D341Med (cell line): ENCODE results near the gene TNFRSF19.
"Not testable (repeated sequence)": the region's sequence is repeated elsewhere in the genome, so short reads cannot be mapped to it uniquely, and the experiment has no call there.

ENCODE experiments used
- DNase-seq: peaks from one replicate; pipeline ENCODE4 v3.0.0; 2012; ENCODE audit warnings: low spot score

The TNFRSF19 gene

DNA sequence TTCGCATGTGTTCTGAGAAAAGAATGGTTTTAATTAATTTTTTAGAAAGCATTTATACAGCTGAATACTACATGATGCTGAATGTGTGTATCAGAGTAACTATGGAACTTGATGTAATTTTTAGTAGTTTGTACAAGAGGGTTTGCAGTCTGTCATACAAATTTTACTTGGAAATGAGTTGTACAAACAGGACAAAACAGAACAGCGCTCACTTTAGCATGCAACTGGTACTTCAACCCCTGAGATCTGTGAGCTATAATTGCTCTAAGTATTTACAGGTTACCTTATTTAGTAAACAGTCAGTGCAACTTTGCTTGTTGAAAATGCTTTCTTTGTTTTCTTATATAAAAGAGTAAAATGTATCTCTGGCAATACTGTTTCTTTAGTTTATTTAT, 706 bp downstream of the TNFRSF19 start:
- DNase-seq: no peak

DNA sequence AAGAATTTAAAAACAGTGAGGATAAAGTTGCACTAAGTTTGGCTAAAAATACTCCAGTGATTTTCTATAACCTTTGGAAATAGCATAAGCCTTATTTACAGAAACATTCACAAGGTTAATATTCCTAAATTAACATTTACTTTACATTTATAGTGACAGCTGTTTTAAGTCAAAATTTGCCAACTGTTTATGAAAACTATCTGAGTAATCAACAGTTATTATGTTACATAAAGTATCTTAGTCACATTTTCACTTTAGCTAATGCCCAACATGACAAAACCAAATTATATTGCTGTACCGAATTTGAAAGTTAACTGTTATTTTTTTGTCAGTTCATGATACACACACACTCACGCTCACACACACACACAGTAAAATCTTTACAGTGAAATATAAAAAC, 1.2 kb downstream of the TNFRSF19 start:
- DNase-seq: no peak

DNA sequence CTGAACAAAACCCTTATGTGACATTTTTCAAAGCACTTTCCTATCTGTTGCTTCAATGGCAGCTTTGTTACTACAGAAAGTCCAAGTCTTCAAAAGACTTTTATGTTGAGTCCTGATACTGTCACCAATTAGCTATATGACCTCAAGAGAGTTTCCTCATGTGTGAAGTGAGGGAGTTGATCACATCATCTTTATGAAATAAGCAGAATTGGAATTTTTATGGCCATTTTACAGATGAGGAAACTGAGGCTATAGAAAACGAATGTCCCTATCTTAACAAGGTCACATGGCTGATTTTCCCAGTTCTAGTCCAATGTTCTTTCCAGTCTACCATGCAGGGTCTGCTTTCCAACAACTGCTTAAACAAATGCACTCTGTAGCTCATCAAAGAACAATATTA, 2.6 kb downstream of the TNFRSF19 start:
- DNase-seq: no peak

DNA sequence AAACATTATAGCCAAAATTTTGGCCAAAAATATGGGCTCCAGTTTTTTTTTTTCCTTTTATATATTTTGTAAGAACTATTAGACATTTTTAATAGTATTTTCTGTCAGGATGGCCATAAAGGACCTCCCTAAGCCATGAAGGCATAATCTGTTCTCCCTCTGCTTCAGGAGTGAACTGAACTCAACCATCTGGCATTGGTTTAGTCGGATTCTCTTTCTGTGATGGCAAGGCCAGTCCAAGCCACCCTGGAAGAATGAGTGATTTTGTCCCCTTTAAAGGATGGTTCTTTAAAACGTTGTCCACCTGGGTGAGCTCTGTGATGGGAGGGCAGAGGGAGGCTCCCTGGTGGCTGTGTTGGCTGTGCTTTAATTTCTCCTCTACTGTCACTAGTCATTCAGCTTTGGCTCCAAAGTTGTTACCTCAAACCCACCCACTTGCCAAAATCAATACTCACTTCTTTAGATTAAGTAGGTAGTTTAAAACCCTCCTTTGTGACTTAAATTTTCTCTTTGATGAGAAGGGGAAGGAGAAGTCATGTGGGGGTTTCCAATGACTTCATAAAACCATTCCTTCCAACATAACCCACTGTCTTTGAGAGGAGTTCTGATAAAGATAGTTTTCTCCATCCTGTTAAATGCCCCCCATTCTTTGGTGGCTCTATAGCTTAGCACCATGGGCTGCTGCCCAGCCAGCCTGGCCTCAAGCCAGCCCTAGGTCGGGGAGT, 4.4 kb downstream of the TNFRSF19 start:
- no peak for DNase-seq

DNA sequence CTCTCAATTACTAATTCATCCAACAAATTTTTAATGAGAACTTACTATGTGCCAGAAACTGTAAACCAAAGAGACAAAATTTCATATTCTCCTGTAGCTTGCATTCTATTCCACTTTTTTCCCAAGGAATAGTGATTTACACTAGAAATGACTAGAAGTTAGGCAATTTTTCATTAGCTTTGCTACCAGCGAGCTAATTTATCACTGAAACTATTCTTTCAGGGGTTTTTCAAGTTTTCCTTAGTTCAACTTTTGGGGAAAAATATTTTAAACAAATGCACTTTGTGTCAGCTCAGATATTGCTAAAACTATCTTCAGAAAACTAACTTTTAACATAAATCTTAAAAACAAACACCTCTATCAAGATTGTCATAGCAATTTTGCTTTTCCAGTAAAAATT, 5.4 kb downstream of the TNFRSF19 start:
- DNase-seq: no peak

DNA sequence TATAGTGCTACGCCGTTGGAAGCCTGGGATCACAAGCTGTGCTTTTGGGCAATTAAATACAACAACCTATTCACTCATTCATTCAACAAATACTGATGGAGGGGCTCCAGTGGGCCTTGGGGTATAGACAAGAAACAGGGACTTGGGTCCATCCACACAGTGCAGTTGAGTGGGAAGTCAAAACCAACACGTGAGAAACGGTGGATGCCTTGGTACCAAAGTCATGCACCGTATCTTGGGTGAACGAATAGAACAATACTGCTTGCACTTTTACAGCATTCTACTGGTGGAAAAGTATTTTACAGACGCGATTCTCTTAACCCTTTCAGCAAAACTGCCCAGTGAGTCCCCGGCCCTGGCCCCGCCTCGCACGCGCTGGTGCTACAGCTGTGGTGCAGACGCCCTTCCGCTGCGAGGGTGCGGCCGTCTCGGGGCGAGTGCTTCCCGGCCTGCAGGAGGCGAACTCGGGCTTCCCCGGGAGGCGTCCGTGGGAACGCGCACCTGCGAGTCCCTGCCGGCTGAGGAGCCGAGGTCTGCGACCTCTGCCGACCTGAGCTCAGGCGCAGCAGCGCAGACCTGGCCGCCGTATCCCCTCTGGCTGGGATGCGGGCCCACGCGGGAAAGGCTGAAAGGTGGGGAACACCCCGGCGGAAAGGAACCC, 8.3 kb downstream of the TNFRSF19 start:
- peak; percentile 82 for DNase-seq

DNA sequence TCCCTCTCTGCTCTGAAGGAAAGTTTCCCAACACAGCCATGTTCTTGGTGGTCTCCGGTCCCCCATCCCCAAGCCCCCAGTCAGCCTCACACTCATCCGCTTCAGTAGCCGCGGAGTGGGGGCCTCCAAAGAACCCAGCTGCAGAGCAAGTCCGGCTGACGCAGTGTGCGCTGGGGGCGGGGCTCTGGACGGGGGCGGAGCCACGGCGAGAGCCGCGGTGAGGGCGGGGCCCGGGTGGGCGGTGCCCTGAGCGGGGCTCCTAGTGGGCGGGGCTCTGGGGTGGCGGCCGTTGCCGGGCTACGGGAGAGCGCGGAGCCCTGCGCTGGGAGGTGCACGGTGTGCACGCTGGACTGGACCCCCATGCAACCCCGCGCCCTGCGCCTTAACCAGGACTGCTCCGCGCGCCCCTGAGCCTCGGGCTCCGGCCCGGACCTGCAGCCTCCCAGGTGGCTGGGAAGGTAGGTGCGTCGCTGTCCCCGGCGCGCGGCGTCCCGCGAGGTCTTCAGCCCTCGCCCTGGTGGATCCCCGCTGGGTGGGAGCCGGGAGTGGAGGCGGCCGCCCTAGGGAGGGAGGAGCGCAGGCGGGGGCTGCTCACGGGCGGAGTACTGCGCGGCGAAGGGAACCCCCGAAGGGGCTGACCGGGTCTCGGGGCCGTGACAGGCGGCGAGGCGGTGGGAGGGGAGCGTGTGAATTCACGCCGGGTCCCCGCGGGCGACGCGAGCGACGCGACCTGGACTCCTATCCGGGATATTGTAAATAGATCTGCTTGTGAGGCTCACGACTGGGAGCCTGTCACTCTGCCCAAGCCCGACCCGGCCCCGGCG, 9.1 kb downstream of the TNFRSF19 start:
- DNase-seq: peak; percentile 97

DNA sequence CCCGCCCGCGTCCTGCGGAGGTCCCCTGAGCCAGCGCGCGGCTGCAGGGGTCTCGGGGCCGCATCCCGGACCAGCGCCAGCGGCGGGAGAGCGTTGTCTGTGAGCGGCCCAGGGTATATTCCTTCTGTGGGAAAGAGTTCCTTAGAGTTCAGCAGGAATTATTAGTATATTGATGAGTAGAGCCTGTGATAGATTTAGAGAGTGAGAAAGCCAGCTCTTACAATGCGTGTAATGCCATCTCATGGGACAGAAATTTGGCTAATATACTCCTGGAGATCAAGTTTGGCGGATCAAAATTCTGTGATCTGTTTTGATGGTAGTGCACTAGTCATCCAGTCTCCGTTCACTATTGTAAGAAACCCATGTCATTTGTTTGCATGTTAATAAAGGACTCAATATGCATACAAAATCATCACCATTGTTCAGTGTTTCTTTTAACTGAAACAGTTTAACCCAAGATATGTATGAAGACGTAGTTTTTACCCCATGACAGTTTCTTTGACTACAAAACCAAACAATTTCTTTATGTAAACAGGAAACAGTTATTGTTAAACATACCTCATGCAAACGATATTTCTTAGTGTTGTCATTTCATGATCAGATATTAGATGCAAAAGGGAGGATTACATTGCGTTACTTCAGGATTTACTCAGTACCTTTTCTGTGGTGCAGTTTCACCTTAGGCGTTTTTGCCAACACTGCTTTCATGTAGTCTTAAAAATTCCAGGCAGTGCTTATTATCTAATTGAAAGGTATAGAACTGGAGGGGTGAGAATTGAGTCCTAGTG, 9.9 kb downstream of the TNFRSF19 start:
- no peak for DNase-seq

DNA sequence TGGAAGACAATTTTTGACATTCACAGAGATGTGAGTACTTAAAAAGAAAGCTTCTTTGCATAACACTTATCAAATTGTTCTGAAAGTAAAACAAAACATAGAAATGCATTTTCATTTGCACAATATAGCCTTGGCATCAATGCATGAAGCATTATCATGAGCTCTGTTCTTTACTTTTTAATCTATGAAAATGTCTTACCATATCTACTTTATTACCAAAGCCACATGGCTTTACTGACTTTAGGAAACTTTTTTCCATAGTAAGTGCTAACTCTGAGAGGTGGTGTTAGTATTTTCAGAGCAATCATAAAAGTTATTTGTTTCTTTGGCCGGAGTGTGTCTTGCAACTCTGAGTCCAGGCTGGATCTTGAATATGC, 10.5 kb downstream of the TNFRSF19 start:
- no peak for DNase-seq

DNA sequence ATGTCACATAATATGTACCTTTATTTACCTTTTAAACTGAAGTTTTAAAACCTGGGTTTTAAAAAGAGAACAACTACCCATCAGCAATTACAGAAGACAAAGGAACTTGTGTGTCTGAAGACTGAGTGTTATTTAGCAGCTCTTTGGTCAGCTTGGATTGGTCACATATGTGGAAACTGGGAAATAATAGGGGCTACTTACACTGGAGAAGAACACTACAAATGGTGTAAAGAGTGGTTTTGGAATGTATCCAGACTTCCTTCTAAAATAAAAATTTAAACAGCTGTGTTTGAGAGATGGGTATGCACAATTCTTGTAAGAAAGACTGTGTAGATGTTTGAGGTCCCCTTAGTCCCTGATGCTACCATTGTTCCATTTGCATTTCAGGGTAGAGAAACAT, 13.3 kb downstream of the TNFRSF19 start:
- DNase-seq: no peak

DNA sequence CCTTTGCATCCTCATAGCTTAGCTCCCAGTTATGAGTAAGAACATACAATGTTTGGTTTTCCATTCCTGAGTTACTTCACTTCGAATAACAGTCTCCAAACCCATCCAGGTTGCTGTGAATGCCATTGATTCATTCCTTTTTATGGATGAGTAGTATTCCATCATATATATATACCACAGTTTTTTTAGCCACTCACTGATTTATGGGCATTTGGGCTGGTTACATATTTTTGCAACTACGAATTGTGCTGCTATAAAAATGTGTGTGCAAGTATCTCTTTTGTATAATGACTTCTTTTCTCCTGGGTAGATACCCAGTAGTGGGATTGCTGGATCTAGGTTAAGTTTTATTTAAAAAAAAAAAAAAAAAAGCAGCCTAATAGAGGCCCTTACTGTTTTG, 14.1 kb downstream of the TNFRSF19 start:
- no peak for DNase-seq

DNA sequence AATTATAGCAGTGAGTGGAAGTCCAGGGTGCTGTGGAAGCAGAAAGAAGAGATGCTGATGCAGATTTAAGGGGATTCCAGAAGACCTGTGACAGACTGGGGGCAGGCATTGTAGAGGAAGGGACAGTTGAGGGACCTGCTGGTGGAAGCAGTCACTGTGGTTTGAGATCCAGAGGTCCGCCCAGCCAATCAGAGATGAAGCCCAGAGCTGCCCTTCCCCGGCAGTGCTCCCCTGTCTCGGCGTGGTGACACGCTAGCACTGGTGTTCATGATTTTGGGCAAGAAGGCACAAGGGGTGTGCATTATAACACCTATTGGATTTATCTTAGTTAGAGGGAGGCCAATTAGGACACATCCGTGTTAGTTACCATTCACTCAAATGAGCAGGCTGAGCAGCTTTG, 16.1 kb downstream of the TNFRSF19 start:
- DNase-seq: no peak

DNA sequence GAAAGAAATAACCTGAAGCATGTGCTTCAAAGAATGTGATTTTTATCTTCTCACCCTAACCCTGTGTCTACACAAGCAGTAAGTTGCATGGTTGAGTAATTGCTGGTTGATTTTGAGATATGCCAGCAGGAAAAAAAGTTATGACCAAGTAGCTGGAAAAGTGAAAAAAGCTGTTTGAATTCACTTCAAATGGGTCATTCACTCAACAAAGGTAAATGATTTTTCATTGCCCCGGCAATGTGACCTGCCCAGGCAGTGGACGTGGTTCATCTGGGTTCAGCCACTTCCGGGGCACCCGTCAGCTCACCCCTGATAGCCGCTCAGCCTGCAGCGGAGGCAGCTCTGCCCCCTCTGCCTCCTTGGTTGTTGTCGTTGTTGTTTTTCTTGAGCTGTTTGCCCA, 18.5 kb downstream of the TNFRSF19 start:
- DNase-seq: no peak

DNA sequence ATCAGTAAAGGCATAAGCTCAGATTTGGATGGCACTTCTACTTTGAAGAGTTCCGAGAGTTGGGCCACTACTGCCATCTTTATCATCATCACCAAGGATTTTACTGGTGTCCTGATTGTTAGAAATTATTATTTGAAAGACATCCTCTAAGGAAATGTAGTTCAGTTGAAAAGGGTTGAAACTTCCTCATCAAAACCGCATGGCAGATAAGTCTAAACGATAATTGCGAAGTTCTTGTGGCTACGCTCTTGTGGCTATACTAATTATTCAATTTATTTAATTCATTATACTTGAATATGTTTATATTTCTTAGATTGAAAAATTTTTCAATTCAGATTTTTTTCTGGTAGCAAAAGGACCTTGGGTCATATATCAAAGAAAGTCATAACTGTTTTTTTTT, 22.4 kb downstream of the TNFRSF19 start:
- no peak for DNase-seq

DNA sequence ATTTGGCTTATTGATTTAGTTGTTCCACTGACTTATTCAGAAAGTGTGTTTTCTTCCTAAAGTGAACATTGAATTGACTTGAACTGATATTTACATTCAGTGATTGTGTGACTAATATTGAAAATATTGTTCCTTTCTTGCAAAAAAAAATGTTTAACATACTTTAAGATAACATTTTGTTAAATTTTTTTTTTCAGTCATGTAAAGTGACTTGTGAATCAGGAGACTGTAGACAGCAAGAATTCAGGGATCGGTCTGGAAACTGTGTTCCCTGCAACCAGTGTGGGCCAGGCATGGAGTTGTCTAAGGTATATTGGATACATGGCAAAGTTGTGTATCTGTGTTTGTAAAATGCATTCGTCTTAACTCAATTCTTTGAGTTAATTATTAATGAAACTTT, 22.9 kb downstream of the TNFRSF19 start:
- DNase-seq: no peak

DNA sequence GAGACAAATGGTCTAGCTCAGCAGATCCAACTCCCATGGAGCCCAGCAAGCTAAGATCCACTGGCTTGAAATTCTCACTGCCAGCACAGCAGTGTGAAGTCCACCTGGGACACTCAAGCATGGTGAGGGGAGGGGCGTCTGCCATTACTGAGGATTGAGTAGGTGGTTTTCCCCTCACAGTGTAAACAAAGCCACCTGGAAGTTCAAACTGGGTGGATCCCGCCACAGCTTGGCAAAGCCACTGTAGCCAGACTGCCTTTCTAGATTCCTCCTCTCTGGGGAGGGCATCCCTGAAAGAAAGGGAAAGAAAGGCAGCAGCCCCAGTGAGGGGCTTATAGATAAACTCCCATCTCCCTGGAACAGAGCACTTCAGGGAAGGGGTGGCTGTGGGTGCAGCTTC, 24.1 kb downstream of the TNFRSF19 start:
- not testable (repeated sequence) for DNase-seq

DNA sequence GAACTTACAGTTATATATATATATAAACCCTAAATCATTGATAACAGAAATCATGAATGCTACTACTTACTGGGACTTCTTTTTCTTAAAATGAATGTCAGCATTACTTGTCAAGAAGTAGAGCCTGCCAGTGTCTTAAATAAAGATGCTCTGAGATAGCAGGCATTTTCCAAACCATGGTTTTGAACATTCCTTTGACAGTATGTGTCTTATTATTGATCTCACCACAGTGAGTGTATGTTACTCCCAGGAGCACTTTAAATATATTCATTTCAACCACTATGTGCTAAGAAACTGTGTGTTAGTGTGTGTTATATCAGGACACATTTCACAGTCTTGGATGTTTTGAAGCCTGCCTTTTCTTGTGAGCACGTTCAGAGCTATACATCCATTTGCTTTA, 28.2 kb downstream of the TNFRSF19 start:
- no peak for DNase-seq

DNA sequence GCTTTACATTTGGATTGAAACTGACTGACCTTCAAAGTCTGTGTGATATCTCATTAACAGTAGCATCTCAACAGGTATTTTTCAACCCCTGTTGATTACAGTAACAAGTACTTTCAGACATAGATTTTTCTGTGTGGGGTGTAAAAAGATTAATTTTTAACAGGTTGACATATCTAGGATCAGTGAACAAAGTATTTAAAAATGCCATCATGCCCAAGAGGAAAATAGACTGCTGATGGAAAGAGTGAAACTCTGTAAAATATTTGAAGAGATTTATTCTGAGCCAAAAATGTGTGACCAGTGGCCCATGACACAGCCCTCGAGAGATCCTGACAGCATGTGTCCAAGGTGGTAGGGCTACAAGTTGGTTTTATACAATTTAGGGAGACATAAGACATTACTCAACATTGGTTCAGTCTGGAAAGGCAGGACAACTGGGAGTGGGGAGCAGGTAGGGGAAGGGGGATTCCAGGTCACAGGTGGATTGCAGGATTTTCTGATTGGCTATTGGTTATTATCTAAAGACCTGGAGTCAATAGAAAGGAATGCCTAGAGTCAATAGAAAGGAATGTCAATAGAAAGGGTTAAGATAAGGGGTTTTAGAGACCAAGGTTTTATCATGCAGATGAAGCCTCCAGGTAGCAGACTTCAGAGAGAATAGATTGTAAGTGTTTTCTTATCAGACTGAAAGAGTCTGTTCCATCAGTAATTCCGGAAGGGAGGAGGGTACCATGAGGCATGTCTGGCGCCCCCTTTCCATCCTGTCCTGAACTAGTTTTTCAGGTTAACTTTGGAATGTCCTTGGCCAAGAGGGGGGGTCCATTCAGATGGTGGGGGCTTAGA, 29.1 kb downstream of the TNFRSF19 start:
- DNase-seq: no peak

DNA sequence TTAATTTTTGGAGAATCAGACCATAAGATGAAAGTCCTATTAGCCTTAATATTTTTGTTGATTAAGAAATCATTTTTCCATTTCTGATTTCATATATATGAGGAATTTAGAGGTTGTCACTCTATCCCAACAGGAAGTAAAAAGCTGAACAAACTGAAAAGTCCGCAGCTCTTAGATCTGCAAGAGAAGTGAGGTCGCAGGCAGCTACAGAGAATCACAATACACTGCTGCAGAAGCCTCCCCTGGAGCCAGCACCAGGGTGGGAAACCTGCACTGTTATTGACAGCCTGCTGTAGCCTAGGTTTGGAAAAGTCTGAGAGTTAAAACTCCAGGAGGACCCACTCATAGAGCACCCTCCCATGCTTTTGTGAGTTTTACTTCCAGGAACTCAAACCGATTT, 29.9 kb downstream of the TNFRSF19 start:
- no peak for DNase-seq

DNA sequence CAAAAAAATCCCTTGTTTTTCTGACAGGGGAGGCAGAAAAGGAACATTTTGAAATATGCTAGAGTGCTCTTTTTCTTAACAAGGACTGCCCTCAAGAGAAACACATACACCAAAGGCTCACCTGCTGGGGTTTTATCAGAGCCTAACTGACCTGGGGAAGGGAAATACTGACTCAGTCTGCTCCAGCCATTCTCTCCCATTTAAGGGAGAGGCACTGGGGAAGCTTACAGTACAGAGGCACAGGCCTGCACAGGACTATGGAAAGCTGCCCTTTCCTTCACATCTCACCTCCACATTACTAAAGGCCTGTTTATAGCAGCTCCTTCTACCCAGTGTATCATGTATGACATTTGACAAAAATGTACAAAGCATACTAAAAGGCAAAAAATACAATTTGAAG, 30.3 kb downstream of the TNFRSF19 start:
- DNase-seq: no peak

DNA sequence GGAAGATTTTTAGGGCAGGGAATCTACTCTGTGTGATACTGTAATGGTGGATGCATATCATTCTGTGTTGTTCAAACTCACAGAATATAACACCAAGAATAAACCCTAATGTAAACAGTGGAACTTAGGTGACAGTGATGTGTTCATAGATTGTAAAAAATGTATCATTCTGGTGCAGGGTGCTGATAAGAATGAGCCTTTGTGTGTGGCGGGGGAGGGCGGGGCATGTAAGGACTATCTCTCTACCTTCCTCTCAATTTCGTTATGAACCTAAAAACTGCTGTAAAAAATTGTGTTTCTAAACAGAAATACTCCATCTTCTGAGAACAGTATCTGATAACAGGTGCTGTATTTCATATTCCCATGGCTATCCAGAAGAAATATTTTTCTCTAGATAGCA, 35.6 kb downstream of the TNFRSF19 start:
- no peak for DNase-seq

DNA sequence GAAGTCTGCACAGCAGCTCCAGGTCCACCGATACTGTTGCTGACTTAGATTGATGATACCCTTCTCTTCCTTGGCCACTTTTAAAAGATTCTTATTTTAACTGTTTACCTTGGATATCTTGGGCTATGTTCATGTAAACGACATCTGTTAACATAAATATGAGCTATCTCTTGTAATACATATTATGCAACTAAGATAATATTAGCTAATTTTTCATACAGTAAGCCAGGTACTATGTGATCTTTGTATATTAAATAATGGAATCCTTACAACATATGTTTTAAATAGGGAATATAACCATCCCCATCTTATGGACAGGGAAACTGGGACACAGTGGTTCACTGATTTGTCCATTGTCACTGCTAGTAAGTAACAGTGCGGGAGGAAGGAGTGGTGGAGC, 37.9 kb downstream of the TNFRSF19 start:
- DNase-seq: no peak
